Keratinocyte (primary cell): ENCODE measurements around the gene CHD3. TPM values are rescaled to one million over a fixed set of nuclear protein-coding genes. Genes with fewer than 3 reads are reported as not detected.

Experiments used
- DNase-seq: peaks from one replicate; pipeline ENCODE4 v3.0.0-alpha.2; 2011; ENCODE audit warnings: low read depth, missing footprints, low spot score
- FAIRE-seq: peaks from 2 replicates; lab custom pipeline; 2011; peaks lifted over from hg19 to GRCh38; lab: Jason Lieb, UNC
- H2AFZ ChIP-seq: 2 replicates; pipeline ENCODE4 v1.6.0; 2012; ENCODE audit warnings: low read length, control low read depth, inconsistent platforms; ENCODE audit not compliant: control insufficient read depth
- H3K27ac ChIP-seq: 2 replicates; pipeline ENCODE4 v1.5.1; 2011; ENCODE audit warnings: low read length; ENCODE audit not compliant: control insufficient read depth, insufficient read depth
- H3K27me3 ChIP-seq: 3 replicates; pipeline ENCODE4 v1.6.0; 2011; ENCODE audit warnings: low read length; ENCODE audit not compliant: control insufficient read depth, insufficient read depth; ENCODE audit errors: extremely low read depth
- H3K36me3 ChIP-seq, 2 experiments: 2 replicates in 1 of 2; 3 replicates in 1 of 2; pipeline ENCODE4 v1.5.1; 2011; ENCODE audit warnings: low read length in 2 of 2, mild to moderate bottlenecking in 1 of 2; ENCODE audit not compliant: control insufficient read depth in 2 of 2, insufficient read depth in 2 of 2; ENCODE audit errors: extremely low read depth in 1 of 2
- H3K4me1 ChIP-seq: 3 replicates; pipeline ENCODE4 v1.5.1; 2011; ENCODE audit warnings: low read length; ENCODE audit not compliant: control insufficient read depth, insufficient read depth; ENCODE audit errors: extremely low read depth
- H3K4me2 ChIP-seq: 3 replicates; pipeline ENCODE4 v1.6.0; 2011; ENCODE audit warnings: low read depth, low read length; ENCODE audit not compliant: control insufficient read depth, insufficient read depth; ENCODE audit errors: extremely low read depth
- H3K4me3 ChIP-seq, 3 experiments: fragments of 200-600 bp in 1 of 3; sonication (generic) in 1 of 3; 2 replicates in 2 of 3; 3 replicates in 1 of 3; pipeline ENCODE4 v1.5.1; 2011 to 2016; ENCODE audit warnings: low read length in 3 of 3, mild to moderate bottlenecking in 3 of 3, control low read depth in 2 of 3, inconsistent platforms in 1 of 3, low read depth in 1 of 3, mixed read lengths in 1 of 3, mixed run types in 1 of 3, moderate library complexity in 1 of 3; ENCODE audit not compliant: control insufficient read depth in 2 of 3, insufficient read depth in 2 of 3; ENCODE audit errors: extremely low read depth in 1 of 3
- H3K79me2 ChIP-seq: 2 replicates; pipeline ENCODE4 v1.6.0; 2012; ENCODE audit warnings: low read length; ENCODE audit not compliant: control insufficient read depth, insufficient read depth
- H3K9ac ChIP-seq: 3 replicates; pipeline ENCODE4 v1.6.0; 2011; ENCODE audit warnings: low read length; ENCODE audit not compliant: control insufficient read depth, insufficient read depth; ENCODE audit errors: extremely low read depth
- H3K9me1 ChIP-seq: 3 replicates; pipeline ENCODE4 v1.6.0; 2011; ENCODE audit warnings: low read length; ENCODE audit not compliant: control insufficient read depth, insufficient read depth; ENCODE audit errors: extremely low read depth
- H3K9me3 ChIP-seq: 2 replicates; pipeline ENCODE4 v1.5.1; 2012; ENCODE audit warnings: low read depth, low read length; ENCODE audit not compliant: control insufficient read depth
- H4K20me1 ChIP-seq: 3 replicates; pipeline ENCODE4 v1.6.0; 2011; ENCODE audit warnings: low read length; ENCODE audit not compliant: control insufficient read depth, insufficient read depth; ENCODE audit errors: extremely low read depth
- EZH2 ChIP-seq: IDR thresholded peaks from one replicate; pipeline ENCODE4 v1.6.1; 2012; ENCODE audit warnings: inconsistent platforms, mild to moderate bottlenecking, low read length, moderate library complexity
- dilution Hi-C: fragments of 300-500 bp; cut with MboI; formaldehyde crosslinking; loops from one replicate; pipeline ENCODE4 v1.7.0; 2020; ENCODE audit warnings: low sequenced_read_pairs; ENCODE audit not compliant: extremely low pct_ligation_motif_present
- polyA plus RNA-seq, 5 experiments: library from polyadenylated mRNA; depleted of rRNA in 3 of 5; stranded (reverse) in 3 of 5; stranded (forward) in 1 of 5; unstranded in 1 of 5; fragments of >200 nt; gene quantifications; 1 replicate in 1 of 5; 2 replicates in 3 of 5; 3 replicates in 1 of 5; pipeline versions ENCODE4 v1.2.1 to v1.2.3, GENCODE V29; 2011 to 2012; ENCODE audit warnings: missing spikeins in 2 of 5, low read depth in 1 of 5, low replicate concordance in 1 of 5
- TF ChIP-seq, protein P1 (sequence below), 3 experiments: IDR thresholded peaks in 1 of 3; conservative IDR thresholded peaks in 1 of 3; optimal IDR thresholded peaks in 1 of 3; 2 replicates in 2 of 3; 3 replicates in 1 of 3; pipeline versions ENCODE3 to v1.5.1; 2011; ENCODE audit warnings: low read length in 3 of 3, mild to moderate bottlenecking in 3 of 3, moderate library complexity in 2 of 3, control low read depth in 1 of 3, inconsistent platforms in 1 of 3; ENCODE audit not compliant: insufficient read depth in 2 of 3; ENCODE audit errors: extremely low read depth in 1 of 3

Gene CHD3
- polyA plus RNA-seq, 1 donor (not counting 4 experiments of a cell fraction or from before 2014, with no cell fraction given): 30.1 TPM

DNA sequence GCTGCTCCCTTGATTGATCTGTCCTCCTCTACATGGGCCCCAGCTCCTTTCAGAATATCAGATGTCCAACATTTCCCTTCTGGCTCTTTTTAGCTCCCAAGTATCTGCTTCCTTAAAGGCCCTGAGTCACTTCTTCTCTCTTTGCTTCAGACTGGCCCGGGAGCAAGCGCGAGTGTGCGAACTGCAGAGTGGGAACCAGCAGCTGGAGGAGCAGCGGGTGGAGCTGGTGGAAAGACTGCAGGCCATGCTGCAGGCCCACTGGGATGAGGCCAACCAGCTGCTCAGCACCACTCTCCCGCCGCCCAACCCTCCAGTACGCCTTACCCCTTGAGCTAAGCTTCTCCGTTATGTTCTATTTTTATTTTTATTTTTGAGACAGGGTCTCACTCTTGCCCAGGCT lies 55.7 kb downstream of the CHD3 start:
- DNase-seq (no peak), FAIRE-seq (no peak)
- H3K4me3 ChIP-seq: no peak overlapping the region
- dilution Hi-C loops: no loop called here
- TF ChIP-seq EZH2: no peak
- no peak overlapping the region for H3K27ac ChIP-seq
- no peak overlapping the region for H3K4me2 ChIP-seq
- H2AFZ ChIP-seq: no peak overlapping the region
- peaks cover 35 to 46% of the 10 kb centered on the region in 2 experiments for H3K36me3 ChIP-seq
- no peaks in the 10 kb centered on the region for H3K9me1 ChIP-seq
- H4K20me1 ChIP-seq: no peaks in the 10 kb centered on the region
- no peak overlapping the region for H3K9ac ChIP-seq
- no peaks in the 10 kb centered on the region for H3K4me1 ChIP-seq
- no peaks in the 10 kb centered on the region for H3K9me3 ChIP-seq
- H3K27me3 ChIP-seq: no peaks in the 10 kb centered on the region
- H3K79me2 ChIP-seq: no peaks in the 10 kb centered on the region

DNA sequence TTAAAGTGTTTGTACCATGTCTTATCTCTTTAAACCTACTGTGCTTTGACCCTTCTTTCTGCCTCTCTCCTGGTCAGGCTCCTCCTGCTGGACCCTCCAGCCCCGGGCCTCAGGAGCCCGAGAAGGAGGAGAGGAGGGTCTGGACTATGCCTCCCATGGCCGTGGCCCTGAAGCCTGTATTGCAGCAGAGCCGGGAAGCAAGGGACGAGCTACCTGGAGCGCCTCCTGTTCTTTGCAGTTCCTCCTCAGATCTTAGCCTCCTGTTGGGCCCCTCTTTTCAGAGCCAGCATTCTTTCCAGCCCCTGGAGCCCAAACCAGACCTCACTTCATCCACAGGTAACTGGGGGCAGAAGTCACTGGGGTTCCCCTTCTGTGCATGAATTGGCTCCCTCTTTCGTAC lies 57.1 kb downstream of the CHD3 start:
- peaks cover 29 to 42% of the 10 kb centered on the region in 2 experiments for H3K36me3 ChIP-seq
- dilution Hi-C loops: no loop called here
- no peaks in the 10 kb centered on the region for H3K4me1 ChIP-seq
- H3K9me3 ChIP-seq: no peaks in the 10 kb centered on the region
- H3K9me1 ChIP-seq: no peaks in the 10 kb centered on the region
- no peak overlapping the region for H3K9ac ChIP-seq
- DNase-seq (no peak), FAIRE-seq (no peak)
- TF ChIP-seq, protein P1, sequence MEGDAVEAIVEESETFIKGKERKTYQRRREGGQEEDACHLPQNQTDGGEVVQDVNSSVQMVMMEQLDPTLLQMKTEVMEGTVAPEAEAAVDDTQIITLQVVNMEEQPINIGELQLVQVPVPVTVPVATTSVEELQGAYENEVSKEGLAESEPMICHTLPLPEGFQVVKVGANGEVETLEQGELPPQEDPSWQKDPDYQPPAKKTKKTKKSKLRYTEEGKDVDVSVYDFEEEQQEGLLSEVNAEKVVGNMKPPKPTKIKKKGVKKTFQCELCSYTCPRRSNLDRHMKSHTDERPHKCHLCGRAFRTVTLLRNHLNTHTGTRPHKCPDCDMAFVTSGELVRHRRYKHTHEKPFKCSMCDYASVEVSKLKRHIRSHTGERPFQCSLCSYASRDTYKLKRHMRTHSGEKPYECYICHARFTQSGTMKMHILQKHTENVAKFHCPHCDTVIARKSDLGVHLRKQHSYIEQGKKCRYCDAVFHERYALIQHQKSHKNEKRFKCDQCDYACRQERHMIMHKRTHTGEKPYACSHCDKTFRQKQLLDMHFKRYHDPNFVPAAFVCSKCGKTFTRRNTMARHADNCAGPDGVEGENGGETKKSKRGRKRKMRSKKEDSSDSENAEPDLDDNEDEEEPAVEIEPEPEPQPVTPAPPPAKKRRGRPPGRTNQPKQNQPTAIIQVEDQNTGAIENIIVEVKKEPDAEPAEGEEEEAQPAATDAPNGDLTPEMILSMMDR (optimal IDR thresholded peaks at IDR 0.05 in 1 of 3, IDR thresholded peaks at IDR 0.05 in 1 of 3, conservative IDR thresholded peaks at IDR 0.05 in 1 of 3; ENCODE audit: extremely low read depth in 1 of 3, insufficient read depth in 2 of 3, low read length in 3 of 3): no peak
- no peak for TF ChIP-seq EZH2
- H2AFZ ChIP-seq: no peak overlapping the region
- no peaks in the 10 kb centered on the region for H4K20me1 ChIP-seq
- no peaks in the 10 kb centered on the region for H3K79me2 ChIP-seq
- no peak overlapping the region for H3K27ac ChIP-seq
- H3K27me3 ChIP-seq: no peaks in the 10 kb centered on the region
- no peak overlapping the region for H3K4me2 ChIP-seq
- H3K4me3 ChIP-seq: no peak overlapping the region

DNA sequence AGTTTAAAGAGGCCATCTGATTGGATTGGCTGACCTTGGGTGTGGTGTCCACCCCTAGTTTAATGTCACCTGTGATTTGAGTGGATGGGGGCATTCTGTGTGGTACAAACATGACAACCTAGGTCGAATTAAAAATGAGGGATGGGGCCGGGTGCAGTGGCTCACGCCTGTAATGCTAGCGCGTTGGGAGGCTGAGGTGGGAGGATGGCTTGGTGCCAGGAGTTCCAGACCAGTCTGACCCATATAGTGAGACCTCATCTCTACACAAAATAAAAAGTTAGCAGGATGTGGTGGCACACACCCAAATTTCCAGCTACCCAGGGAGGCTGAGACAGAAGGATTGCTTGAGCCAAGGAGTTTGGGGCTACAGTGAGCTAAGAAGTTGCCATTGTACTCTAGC lies 57.9 kb downstream of the CHD3 start:
- H3K27me3 ChIP-seq: no peaks in the 10 kb centered on the region
- no peak overlapping the region for H3K4me3 ChIP-seq
- no peaks in the 10 kb centered on the region for H3K9me3 ChIP-seq
- no peak overlapping the region for H3K4me2 ChIP-seq
- no peaks in the 10 kb centered on the region for H4K20me1 ChIP-seq
- H3K36me3 ChIP-seq: peaks cover 29 to 40% of the 10 kb centered on the region in 2 experiments
- H3K79me2 ChIP-seq: no peaks in the 10 kb centered on the region
- FAIRE-seq (no peak), DNase-seq (no peak)
- no peak for TF ChIP-seq EZH2
- TF ChIP-seq, protein P1 (optimal IDR thresholded peaks at IDR 0.05 in 1 of 3, IDR thresholded peaks at IDR 0.05 in 1 of 3, conservative IDR thresholded peaks at IDR 0.05 in 1 of 3; ENCODE audit: extremely low read depth in 1 of 3, insufficient read depth in 2 of 3, low read length in 3 of 3): no peak
- no peaks in the 10 kb centered on the region for H3K4me1 ChIP-seq
- H3K27ac ChIP-seq: no peak overlapping the region
- no peak overlapping the region for H3K9ac ChIP-seq
- H3K9me1 ChIP-seq: no peaks in the 10 kb centered on the region
- H2AFZ ChIP-seq: no peak overlapping the region
- dilution Hi-C loops: no loop called here
